Measurements from ENCODE around the gene NTPCR.
A peak's percentile ranks its signal among the peaks of the same experiment; 100 is the strongest.

The NTPCR gene

DNA sequence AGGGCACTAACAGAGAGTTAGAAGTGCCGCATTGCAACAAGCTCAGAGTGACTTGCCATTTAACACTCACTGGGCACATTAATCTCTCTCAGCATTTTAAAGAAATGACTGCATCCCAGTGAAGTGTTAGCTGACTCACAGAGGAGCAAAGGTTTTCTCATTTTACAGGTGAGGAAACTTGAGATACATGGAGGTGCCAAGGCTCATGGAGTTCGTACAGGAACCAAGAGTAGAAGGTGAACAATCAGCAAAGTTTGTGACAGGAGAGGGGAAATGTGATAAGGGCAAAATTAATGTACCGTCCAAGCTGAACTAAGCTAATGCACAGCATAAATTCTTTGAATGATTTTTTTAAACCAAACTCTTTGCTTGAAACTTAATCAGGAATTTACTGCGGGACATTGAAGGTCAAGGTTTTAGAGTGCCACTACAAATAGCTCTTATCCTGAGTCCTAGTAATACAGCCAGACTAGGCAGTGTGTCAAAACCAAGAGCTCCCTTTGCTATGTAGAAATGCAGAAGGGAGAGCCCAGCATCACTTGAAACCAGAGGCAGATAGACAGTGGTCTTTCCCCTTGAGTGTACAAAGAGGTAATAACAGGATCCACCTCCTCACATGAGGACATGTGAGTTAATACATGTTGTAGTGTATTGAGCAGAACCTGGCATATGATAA lies 22.4 kb upstream of the NTPCR start:
- DNase-seq: no peak

DNA sequence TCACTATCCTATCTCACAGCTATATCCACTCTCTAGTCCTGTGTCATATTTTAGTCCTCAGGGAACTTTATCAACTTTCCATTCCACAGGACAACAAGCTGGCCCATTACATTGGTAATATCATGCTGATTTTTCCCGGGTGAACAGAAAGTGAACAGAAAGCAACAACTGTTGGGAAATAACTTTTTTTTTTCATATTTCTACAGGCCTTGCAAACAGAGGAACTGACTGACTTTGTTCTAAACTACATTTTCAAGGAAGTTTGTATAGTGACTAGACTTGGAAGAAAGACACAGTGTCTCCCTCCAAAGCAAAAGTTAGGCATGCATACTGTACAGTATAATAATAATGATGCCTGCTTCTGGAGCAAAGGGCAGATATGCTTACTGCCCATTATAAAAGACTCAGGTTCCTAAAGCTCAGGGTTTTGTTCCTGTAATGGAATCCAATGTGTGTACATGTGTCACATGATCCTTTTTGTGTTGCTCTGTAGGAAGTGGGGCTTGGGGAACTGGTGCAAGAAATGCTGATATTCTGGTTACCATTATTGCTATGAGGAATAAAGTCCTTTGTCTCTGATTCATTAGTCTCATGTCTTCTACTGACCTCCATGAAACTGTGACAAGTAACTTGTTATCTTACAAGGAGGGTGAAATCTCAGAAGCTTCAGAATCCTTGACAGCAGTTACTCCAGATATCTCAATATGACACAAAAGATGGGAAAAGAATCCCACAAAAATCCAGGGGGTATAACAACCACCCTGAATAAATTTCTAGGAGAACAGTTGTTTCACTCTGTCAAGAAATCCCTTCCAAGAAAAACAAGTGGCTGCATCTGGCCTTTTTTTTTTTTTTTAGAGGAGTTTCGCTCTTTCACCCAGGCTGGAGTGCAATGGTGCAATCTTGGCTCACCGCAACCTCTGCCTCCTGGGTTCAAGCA lies 17.7 kb upstream of the NTPCR start:
- no peak for DNase-seq

DNA sequence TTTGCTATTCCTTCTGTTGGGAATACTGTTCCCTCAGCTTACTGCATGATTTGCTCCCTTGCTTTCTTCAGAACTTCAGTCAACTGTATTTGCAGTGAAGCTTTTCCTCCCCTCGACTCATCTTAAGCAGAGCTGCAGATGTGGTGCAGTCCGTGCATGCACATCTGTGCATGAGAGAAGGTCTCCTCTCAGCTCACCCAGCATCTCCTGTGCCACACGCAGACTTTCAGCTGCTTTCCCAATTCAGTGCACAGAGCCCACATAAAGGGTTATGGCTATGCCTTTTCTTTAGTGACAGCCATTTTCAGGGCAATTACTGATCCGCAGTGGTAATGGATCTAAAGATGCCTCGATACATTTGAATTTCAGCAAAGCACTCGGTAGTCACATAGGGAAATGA lies 13.5 kb upstream of the NTPCR start:
- no peak for DNase-seq

DNA sequence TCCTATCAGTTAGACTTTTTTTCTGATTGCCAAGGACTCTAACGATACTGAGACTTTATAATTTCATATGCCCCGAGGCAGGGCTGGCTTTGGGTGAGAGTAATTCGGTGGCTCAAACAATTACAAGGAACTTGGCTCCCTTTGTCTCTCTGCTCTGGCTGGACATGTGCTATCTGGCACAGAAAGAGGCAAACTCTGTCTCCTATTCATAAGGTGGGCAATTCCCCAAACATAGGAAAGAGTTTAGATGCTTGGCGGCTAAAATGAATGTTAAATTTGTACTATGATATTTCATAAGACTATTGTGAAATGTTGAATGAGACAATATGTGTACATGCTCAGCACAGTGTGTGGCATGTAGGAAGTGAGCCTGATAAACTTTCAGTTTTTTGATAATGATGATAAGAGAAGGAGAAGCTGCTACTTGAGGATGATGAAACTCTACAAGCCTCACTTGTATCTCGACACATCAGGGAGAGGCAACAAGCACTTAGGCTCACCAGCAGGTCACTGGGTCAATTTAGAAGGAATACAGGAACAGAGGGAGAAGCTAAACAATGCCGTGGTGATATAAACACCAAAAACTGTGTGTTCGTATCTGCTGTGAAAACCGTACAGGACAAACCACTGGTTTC lies 12.6 kb upstream of the NTPCR start:
- DNase-seq: no peak

DNA sequence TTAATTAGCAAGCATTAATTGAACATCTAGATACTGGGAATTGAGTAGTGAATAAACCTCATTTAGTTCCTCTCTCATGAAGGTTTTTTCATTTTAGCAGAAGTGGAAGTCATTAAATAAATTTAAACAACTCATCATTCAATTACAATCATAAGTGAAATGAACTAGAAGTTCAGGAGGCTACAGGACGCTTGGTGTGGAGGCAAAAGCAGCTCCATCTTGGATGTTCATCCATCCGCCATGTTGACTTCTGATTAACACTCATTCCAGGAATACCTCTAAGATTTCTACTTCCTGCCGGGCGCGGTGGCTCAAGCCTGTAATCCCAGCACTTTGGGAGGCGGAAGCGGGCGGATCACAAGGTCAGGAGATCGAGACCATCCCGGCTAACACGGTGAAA lies 11.5 kb upstream of the NTPCR start:
- no peak for DNase-seq

DNA sequence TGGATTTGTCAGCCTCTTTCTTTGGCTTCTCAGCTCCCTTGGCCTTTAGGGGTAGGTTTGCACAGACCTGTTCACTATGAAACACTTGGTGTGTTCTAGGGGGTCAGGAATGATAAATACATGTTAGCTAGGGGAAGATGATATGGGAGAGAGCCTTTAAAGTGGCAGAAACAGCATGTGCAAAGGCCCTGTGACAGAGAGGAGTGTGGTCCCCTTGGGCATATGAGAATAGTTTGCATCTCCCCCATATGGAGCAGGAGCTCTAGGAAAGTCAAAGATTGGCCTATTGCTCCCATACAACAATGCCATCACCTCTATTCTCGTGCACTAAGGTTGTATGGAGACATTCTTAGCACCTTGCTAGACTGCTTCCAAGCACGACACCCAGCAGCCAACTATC lies 10.7 kb upstream of the NTPCR start:
- DNase-seq: no peak

DNA sequence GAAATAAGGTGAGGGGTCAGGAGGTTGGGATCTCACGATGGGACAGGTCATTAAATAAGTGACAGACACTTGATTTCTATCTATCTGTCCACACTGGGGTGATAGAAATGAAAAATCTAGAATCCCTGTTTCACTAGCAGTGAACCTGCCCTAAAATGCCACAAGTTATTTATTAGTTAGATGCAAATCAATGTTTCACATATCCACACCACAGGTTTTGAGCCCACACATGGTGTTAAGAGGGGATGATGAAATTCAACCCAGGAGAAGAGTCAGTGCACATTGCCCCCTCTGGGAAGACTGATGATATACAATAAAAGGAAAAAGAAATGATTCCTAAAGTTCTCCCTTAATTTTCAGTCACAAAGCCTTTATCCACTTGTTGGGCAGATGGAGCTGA lies 10.1 kb upstream of the NTPCR start:
- no peak for DNase-seq

DNA sequence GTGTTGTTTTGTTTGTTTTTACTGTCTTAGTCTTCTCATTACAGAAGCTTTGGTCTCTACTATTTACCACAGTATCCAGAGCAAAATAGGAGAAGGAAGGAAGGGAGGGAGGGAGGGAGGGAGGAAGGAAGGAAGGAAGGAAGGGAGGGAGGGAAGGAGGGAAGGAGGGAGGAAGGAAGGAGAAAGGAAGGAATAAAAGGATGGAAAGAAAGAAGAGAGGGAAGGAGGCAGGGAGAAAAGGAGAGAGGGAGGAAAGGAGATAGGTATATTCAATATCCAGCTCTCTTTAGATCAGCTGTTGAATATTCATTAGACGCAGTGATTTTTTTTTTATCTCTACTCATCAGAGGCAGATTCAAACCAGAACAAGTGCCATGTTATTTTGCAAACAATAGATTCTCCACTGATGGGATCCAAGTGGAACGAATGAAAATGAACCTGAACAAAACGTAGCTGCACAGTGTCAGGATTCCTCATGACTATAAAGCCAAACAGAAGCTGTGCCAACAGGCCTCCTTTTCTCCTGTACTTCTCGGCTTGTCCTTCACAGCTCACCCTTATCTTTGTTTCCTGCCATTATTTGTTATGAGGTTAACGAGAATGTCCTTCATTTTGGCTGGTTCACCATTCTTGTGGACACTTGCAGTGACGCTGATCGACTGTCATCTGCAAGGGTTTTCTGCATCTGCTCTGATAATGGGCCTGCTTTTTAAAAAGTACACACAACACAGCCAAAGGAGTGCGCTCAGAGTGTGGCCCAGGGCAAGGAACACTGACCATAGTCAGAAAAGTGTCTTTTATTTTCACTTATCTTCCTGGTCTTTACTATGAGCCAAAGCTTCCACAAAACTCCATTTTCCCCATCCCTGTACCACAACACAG lies 7.8 kb upstream of the NTPCR start:
- DNase-seq: no peak

DNA sequence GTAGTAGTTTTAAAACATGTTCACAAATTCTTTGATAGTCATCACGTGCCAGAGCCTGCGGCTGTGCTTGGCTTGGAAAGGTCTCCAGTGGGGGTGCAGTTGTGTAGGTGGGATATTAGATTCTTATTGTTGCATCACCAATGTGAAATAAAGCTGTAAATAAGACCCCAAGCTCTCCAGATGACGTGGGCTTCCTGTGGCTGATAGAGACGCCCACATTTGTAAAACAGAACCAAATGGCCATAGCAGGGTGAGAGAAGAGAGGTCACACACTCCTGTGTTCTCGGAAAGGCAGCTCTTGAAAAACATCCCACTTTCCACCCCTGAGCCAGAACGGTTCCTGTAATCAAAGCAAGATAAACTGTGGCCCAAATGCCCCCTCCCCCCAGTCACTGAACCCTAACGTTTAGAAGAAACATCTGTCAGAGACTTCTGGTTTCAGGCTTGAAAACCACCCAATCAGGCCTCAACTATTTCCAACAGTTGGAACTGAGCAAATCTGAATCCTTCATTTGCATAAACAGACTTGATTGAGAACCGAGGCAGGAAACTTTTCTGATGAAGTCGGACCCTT lies 6.6 kb upstream of the NTPCR start:
- no peak for DNase-seq

DNA sequence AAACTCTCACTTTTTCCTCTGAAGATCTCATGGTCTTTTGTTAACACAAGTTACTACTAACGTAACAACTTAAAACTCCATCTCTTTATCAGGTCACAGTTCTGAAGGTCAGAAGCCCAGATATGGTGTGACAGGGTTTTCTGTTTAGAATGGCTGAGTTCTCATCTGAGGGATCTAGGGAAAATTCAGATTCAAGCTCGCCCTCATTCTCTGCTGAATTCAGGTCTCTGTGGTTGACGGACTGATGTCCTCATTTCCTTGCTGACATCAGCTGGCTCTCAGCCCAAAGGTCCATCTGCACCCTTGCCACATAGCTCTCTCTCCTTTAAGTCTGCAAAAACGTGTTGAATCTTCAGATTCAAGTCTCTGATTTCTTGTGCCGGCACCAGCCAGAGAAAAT lies 6.1 kb upstream of the NTPCR start:
- no peak for DNase-seq

DNA sequence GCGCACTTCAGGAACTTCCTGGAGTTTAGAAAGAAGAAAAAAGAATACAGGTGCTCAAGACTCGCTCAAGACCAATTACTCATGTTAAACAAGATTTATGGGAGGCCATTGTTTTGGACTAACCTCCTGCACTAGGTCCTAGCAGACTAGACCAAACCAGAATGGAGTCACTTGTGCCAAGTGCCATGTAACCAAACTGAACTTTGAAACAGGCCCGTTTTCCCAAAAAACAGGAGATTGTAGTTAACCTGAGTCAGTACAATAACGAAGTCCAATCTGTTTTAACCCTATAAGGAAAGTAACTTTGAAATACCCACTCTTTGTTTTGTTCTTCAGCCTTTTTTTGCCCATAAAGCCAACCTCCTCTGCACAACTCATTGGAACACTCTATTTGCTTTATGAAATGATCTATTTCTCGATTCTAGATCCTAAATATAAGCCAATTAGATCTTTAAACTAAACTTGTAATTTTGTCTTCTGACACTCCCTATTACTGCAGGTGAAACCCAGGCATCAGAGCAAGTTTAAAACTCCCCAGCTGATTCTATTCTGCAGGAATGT lies 695 bp upstream of the NTPCR start:
- no peak for DNase-seq

DNA sequence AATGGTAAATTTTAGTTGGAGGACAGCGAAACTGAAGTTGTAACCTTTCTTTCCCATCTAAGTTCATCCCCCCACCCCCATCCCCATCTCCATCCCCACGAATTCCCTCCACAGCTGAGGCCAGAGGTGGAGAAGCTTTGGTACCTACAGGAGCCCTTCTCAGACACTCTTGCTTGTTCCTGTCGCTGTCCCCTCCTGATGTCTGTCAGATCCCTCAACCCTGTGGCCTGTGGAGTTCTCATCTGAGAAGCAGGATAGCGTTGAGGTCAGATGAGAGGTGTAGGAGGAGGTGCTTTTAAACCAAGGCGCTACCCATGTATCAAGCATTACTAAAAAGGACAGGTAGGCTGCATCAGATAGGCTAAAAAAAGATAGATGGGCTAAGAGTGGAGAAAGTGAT lies 769 bp downstream of the NTPCR start:
- DNase-seq: no peak

DNA sequence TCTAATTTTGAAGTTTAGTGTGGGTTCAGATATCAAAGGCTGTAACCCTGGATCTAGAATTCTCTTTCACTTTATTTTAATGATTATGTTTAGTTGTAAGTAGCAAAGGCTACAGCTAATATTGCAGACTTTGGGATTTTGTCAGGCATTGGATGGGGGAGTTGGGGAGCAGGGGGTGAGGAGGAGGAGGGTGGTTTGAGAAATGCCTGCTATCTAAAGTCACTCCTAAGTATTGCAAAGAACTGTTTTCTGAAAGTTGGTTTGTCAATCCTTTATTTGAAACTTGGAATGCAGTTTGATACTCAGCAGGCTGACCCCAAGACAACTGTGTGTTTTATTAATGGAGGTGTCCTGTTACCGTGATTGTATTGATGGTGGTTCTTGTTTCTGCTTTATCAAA lies 1.2 kb downstream of the NTPCR start:
- DNase-seq: no peak

DNA sequence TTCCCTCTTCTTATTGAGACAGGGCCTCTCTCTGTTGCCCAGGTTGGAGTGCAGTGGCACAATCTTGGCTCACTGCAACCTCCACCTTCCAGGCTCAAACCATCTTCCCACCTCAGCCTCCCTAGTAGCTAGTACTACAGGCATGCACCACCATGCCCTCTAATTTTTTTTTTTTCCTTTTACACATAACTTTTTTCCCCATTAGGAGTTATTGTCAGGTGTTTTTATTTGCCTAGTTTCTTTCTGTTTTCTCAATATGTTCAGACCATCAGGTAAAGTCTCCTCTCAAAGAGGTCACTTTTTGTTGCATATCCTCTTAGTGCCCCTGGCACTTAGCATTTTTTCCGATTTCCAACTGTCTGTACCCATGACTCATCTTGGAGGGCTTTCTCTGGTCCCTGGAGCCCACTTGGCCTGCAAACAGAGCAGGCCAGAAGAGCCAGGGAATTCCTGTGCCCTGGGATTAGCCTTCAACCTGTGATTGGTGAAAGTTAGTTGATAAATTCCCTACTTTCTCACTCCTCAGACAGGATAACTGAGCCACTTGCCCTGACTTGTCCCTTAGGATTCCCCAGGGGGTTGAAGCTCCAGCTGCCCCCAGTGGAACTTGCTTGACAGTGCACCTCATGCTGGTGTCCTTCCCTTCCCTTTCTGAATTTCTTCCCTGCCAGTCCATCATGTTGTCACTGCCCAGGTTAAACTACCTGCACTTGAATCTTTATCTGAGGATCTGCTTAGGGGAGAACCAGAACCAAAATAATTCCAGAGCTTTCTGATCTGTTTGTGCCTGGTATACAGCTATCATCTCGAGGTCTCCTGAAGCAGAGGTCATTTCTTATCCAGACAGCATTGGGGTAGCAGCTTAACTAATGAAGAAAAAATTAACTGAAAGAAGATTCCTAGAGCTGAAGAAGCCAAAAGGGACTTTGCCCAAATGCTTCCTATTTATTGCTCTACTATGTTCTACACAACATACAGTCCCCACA lies 2.4 kb downstream of the NTPCR start:
- DNase-seq: peak; percentile 15

DNA sequence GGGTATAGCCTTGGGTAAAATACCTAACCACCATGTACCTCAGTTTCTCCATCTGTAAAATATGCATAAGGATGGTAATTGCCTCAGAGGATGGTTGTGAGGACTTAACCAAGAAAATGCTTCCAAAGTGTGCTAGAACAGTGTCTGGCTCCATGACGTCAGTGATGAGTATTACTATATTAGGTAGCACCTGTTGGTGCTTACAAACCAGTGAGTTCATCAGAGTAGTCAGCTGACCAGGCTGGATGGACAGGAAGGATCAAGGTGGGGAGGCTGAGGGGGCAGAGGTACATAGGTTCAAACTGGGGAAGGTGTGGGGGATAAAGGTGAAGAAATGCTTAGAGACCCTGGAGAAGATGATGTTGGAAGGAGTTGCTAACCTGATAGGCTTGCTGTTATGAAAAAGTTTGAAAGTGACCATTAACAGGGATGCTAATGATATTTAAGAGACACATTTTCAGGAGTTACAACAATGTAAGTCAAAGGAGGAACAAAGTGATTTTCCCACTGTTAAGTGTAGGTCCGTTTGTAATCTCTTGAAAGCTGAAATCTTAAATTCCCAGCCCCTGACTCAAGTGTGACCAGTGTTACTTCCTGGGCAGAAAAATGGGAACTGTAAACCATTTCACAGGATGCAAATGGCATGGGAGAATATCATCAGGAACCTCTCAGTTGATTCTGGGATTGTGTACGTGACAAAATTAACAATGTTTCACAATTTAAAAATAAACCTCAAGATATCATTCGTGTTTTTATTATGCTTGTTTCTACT lies 4.4 kb downstream of the NTPCR start:
- DNase-seq: no peak

DNA sequence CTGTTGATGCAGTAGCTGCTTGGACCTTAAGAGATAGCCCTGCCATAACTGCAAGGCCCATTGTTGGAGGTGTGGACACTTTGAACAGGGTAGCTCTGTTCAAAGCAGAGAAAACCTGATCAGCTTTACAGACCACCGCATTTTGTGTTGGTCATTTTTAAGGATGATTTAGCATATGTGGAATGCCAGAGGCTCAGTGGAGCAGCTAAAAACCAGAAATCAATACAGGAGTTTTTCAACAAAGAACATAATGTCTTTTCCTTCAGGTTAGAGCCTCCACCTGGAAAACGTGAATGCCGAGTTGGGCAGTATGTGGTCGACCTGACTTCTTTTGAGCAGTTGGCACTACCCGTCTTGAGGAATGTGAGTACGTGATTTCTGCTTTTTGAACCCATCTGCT lies 5.7 kb downstream of the NTPCR start:
- no peak for DNase-seq

DNA sequence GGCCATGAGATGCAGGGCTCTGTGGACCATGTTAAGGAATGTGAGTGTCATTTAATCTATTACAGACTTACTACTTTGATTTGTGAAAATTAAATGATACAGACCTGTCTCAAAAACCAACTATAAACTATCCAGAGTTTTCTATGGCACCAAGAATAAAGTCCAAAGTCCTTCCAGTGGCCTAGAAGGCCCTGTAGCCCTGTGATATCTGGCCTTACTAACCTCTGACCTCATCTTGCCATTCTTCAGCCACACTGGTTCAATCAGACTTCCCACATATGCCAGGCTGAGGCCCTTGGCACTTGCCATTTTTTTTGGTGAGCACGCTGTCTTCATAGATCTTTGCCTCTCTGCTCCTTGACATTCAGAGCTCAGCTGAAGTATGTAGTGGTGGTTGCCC lies 7.7 kb downstream of the NTPCR start:
- DNase-seq: no peak

DNA sequence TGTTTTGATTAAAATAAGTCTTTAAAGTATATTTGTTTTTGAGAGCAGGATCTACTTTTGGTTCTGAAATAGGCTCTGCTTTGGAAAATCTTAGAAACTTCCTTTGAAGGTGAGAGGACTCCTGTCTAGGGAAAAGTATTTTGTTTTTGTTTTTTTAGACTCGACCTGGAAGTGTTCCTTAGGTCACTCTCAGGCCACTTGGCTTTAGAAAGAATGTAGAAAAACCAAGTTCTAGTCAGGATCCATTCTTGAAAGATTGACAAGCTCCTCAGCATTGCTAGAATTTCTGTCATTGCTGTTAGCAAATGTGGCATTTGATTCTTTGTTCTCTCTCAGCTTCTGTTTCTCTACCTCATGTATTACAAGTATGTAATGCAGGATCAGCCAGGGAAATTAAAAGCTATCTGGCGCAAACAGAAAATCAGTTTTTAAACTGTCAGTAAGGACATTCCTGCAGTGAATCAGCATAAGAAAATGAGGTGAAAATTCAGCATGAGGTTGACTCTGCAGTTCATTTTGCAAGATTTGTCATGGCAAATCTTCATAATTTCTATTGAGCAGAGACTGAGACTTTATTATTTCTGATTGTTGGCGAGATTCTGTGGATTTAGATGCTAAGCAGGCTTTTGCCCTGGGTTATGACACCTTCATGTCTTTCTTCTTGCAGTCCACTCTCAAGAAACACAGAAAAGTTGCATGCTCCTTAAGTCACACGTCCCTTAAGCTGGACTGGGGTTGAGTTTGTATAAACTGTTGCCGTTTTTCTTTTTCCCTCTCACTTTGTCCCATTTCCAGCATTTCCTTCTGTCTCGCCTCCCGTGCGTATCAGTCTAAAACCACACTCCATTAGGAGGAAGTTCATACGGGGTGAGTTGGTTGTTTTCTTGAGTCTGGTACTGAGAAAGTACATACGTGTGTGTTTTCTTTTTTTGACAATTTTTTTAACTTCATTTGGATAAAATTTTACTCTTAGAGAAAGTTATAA lies 12.6 kb downstream of the NTPCR start:
- no peak for DNase-seq

DNA sequence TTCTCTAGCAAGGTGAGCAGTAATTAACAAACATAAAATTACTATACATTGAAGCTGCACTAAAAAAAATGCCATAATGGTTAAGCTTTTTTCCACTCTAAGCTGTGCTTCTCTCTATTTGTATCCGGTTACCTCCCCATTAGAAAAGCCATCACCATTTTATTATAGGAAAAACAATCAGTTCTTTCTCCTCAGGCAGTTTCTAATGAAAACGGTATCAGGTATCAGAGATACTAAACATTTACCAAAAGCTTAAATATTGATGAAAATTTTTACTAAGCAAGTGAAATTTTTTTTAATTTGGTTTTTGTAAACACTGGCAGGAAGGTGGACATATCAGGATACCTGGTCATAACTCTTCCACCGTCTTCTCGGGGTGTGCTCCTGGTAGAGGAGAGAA lies 14.2 kb downstream of the NTPCR start:
- no peak for DNase-seq
